Transverse colon (tissue), 3 donors: Measurements from ENCODE around the gene ATP6V1G1.

ENCODE experiments used
- CTCF ChIP-seq, 5 experiments: fragments of 200-600 bp in 3 of 5; fragments of 450-650 bp in 2 of 5; sonication (generic) in 3 of 5; IDR thresholded peaks; 1 replicate in 2 of 5; 2 replicates in 3 of 5; pipeline ENCODE4 v1.5.1; 2016 to 2017; ENCODE audit warnings: antibody characterized with exemption in 5 of 5, inconsistent platforms in 3 of 5, mild to moderate bottlenecking in 2 of 5, moderate library complexity in 1 of 5
- POLR2A ChIP-seq: fragments of 450-650 bp; IDR thresholded peaks from one replicate; pipeline ENCODE4 v1.6.1; 2016; ENCODE audit warnings: antibody characterized with exemption, mild to moderate bottlenecking, moderate library complexity

DNA sequence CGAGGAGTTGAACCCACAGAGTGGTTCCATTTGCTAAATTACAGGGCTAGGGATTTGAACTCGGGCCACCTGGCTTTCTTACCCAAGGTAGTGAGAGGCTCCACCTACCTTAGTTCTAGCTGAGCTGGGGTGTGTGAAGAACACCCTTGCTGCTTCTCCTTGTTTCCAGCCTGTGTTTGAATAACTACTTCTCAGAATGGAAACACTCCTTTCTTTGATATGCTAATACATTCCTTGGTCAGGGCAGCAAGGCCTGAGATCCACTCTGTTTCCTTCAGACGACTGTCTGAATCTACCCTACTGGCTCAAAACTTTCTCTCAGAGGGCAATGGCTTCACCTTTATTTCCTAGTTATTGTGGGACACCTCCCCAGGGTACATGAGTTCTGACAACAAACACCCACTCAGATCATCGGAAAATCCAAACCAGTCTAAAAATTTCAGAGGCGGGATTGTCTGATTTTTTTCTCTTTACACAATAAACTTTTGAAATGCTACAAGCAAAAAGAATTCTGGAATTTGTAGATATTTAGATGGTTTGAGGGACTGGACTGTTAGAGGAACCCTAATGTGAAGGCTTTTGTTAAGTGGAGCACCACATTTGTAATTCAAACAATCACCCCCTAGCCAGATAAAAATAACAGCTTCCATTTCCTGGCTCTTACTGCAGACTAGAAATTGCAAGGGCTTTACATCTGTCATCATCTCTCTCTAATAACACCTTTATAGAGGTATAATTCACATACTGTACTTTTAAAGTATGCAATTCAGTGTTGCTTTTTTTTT lies 4.0 kb upstream of the ATP6V1G1 start:
- TF ChIP-seq CTCF (IDR thresholded peaks at IDR 0.05) (no peak), POLR2A (no peak)
